Measurements from ENCODE around the gene NPNT.

NPNT gene

DNA sequence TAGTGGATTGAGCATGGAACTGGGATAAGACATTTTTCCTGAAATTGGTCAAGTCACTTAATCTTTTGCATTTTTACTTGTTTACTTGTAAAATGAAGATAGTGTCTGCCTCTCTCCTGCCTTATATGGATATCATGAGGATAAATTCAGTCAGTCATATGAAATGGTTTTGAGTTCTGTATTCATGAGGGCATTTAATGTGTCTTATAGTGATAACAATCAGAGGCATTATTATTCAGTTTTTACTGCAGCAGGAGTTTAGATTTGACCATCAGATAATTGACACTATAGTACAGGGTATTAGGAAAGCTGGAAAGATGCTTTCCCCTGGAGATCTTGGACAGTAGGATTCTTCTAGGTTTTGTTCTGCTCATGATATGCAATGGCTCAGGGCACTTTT, 26.0 kb downstream of the NPNT start:
- DNase-seq, result no peak

DNA sequence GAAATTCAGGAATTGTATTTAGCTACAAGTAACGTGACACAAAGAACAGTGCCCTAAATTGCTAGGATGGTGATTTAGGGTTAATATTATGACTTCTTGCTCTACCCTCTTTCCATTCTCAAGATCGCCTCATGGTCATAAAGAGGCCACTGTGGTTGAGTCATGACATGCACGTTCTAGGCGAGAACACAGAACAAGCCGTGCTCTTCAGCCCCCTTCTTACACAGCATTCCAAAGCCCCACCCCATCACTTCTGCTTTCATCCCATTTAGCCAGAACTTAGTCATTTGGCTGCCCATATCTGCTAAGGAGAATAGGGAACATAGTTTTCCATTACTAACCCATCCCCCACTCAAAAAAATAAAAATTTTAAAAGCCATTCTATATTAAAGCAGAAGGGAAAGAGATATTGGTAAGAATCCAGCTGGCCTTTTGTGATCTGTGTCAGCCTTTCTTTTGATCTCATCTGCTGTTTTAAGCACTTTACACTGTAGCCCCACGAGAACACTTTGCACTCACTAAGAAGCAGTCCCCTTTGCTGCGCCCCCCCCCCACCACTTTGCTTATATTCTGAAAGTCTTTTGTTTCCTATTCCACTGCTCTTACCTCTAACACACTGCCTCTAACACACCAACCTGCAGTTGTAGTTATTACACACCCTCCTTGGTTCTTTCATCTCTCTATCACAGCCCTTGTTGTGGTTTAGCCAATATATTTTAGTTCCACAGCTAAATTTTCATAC, 28.4 kb downstream of the NPNT start:
- no peak for DNase-seq

DNA sequence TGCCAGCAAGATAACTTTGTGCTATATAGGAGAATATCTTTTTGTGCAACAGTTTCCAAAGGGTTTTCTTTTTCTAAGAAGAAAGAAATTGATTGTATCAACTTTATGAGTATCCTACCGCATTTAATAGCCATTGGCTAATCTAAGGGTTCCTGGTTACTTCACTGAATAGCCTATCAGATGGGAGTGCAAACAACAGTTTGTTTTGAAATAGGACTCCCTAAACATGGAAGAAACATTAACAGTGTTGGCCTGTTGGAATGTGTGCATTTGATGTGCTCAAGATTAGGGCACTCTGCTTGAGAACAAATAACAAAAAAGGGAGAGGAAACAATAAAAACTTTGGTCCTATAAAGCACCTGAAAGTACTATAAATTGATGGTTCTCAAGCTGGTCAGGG, 29.1 kb downstream of the NPNT start:
- no peak for DNase-seq

DNA sequence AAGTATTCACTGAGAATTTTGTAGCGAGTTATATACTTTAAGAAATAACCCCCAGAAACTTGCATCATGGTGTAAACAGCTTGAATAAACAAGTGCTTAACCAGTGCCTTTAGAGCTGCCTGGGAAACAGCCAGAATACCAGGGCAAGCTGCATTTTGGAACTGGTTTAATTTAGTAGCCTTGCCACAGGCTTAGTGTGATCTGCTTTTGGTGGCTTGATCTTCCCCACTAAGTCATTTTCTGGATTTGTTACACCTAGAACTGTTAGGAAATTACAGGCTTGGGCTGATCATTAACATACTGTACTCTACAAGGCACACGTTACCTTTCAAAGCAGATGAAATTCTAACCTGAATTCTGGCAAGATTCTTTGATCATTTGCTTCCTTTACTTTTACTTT, 35.4 kb downstream of the NPNT start:
- no peak for DNase-seq

DNA sequence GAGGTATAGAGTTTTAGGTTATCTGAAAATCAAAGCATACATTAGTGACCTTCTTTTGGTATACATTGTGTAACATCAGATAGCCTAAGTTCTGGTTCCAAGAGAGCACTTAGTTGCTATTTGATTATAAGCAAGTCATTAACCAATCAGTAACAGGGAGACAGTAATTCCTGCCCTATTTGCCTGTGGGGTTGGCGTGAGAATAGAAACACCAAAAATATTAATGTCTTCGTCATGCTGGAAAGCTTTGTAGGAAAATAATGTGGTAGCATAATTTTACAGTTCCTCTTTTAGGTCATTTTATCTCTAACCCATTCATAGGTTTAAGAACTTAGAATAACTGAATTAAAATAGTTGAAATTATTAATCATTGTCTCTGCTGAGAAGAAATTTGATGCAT, 37.8 kb downstream of the NPNT start:
- DNase-seq, result no peak

DNA sequence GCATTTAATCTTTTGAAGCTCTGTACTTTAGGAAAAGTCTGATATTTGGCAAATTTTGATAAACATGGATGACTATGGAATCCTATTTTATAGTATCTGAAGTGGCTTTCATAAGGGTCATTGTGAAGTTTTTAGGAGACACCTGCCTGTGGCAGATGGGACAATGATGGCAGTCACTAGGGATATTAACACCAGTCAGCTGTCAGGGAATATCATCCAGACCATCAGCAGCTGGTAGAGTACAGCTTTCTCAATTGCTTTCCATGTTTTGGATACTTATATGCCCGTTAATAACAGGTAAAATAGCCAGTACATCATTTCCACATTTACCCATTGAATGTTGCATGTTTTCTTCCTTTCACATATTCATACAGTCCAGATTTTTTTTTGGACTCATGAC, 39.1 kb downstream of the NPNT start:
- no peak for DNase-seq

DNA sequence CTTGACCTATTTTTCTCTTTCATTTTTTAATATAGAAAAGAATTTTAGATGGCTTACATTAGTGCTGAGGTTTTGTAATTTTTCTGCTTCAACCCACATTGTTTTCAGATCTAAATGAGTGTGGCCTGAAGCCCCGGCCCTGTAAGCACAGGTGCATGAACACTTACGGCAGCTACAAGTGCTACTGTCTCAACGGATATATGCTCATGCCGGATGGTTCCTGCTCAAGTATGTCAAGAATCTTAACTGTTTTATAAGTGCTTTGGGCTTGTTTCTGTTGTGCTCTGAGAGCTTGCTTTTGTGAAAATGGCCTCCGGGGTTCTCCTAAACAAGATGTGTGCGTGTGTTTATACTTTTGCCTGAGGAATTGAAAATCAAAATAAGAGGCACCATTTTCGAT, 41.6 kb downstream of the NPNT start:
- DNase-seq, result no peak

DNA sequence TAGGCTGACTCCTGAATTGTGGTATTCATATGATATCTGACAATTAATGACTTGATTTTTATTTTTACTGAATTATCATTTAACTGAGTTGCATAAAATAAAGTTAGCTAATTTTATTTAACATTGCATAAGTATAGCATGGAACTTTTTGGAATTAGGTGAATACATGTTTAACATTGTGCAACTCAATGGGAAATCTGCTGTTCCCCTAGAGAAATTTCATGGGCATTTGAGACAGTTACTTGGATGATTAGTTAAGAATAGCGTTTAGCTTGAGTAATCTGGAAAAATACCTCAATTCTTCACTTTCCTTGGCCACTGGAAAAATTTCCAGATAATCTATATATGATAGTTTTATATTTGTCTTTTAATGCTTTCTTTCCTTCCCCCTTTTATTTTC, 42.5 kb downstream of the NPNT start:
- no peak for DNase-seq

DNA sequence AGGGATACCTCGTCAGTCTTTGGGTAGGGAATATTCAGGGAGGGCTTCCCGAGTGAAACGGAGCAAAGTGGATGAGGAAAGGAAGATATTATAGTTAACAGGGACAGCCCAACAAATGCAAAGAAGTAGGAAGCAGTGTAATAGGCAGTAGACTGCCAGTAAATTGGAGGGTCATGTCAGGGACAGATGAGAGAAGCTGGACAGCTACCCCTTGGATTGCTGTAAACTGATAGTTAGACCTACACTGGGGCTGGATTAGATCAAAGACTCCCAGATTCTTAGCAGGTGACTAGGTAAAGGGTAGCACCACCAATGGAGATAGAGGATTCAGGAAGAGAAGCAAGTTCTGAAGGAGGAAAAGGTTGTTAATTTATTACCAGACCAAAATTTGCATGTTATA, 48.0 kb downstream of the NPNT start:
- DNase-seq, result no peak

DNA sequence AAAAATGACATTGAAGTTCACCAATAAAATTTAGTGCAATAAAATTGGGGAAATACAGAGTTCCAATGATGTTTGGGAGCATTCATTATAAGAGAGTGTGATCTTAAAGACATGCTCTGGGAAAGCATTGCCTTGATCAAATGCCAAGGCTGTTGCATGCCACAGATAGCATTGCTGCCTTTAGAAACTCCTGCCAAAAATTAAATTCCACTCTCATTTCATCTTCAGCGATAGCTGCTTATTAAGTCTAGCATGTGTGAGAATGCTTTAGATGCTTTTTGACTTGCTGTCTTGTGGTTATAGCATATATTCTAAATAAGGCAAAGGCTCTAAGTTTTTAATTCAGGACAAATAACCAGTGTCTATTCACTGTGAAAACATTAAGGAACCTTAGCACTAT, 49.3 kb downstream of the NPNT start:
- DNase-seq, result no peak

DNA sequence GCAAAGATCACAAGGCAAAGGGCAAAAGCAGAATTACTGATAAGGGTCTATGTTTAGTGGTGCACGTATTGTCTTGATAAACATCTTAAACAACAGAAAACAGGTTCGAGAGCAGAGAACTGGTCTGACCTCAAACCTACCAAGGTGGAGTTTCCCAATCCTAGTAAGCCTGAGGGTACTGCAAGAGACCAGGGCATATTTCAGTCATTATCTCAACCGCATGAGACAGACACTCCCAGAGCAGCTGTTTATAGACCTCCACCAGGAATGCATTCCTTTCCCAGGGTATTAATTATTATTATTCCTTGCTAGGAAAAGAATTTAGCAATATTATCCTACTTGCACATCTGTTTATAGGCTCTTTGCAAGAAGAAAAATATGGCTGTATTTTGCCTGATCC, 51.5 kb downstream of the NPNT start:
- peak; percentile 3 for DNase-seq

DNA sequence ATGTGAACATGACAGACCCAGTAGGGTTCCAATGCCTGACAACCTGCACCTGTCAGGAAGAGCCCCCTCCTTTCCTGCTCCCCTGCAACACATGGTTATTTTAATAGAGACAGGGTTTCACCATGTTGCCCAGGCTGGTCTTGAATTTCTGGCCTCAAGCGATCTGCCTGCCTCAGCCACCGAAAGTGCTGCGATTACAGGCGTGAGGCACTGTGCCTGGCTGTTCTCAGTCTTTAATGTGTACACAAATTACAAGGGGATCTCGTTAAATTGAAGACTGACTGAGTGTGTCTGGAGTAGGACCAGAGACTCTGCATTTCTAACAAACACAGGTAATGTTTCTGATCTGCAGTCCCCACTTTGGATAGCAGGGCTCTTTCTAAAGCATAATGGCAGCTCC, 55.4 kb downstream of the NPNT start:
- no peak for DNase-seq

DNA sequence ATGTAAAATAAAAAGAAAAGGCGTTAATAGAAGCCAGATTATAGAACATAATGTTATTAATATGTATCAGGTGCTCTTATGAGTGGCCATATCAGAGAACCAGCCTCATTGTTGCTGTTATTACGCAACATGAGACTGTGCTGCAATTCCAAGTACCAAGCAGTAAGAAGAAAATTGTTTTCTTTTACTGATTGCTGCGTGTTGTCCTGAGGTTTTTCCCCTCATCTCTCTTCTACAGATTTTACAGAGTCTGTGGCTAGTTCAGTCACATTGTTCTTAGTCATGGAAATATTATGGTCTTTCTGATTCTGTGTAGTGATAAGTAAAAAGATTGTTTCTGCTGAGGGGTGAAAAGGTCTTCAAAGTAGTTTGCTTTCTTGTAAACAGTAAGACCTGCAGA, 55.9 kb downstream of the NPNT start:
- DNase-seq, result no peak

DNA sequence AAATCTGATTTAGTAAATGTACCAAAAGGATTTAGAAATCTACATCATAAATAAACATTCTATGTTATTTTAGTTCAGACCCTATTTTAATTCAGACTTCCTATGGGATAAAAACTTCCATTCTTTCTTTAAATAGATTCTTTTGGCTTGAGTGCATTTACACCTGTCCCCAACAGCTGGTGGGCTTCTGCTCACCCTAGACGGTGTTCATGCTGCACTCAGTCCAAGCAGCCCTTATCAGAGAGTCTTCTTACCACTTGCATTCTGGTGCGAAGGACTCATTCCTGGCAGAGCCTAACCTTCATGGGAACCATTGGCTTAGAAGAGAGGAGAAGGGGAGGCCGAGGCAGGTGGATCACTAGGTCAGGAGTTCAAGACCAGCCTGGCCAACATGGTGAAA, 57.3 kb downstream of the NPNT start:
- no peak for DNase-seq

DNA sequence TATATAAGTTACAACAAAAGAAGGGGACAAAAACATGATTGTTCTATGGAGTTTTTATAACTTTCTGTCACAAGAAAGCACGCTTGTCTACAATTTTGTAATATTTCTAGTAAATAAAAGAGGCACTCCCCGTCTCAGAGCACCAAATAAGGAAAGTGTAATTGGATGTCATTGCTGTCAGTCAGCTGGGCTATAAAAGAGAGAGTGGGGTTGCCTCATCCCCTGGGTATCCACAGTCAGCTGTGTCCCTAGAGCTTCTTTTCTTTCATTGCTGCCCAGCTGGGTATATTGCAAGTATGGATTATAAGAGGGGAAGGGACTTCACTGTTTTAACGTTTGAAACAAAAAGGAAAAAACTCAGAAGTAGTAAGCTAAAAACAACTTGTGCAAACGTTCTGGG, 61.3 kb downstream of the NPNT start:
- peak; percentile 1 for DNase-seq

DNA sequence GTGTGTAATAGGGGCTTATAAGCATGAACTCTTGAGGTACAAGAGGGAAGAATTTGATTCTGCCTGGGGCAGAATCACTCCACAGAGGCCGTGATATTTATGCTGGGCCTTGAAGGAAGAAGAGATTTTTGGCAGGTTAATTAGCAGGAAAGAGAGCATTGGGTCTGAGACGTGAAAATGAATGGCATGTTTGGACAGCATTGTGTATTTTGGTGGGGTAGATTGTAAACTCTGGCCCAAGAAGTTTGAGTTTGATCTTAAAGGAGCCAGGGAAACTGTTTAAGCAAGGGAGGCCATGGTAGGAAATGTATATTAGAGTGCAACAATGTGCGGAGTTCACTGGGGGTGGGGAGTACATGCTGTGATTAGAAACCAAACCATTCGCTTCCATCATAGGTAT, 62.4 kb downstream of the NPNT start:
- no peak for DNase-seq

DNA sequence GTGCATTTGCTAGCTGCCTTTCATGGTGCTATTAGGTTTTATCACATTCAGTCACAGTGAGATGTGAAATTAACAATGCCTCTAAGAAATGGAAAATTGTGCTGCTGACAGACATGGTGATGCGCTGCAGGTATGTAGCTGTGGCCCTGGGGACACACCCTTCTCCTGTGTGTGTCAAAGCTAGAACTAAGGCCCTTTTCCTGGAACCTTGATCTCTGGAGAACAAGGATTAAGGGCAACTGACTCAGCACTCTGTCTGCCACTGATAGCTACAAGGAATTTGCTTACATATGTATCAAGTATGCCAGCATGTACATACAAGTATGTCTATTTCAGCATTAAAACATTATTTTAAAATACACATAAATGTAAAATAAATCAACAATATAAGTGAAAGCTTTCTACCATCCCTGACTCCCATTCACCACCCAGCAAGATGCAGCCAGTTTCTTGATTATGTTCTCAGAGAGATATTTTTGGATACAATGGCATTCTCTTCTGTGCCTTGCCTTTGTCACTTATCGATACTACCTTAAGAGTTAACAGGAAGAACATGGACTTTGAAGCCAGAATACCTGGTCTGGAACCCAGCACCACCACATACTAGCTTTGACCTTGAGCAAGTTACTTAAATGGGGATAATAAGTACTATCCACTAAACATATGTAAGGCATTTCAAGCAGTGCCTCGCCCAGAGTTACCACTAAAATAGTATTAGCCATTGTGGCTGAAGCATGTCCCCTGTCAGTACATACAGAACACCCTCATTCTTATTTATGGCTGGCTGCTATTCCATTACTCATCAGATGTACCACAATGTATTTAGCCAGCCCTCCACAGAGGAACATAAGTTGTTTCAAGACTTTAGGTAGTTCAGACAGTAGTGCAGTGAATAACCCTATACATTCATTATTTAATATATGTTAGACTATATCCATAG, 68.5 kb downstream of the NPNT start:
- no peak for DNase-seq

DNA sequence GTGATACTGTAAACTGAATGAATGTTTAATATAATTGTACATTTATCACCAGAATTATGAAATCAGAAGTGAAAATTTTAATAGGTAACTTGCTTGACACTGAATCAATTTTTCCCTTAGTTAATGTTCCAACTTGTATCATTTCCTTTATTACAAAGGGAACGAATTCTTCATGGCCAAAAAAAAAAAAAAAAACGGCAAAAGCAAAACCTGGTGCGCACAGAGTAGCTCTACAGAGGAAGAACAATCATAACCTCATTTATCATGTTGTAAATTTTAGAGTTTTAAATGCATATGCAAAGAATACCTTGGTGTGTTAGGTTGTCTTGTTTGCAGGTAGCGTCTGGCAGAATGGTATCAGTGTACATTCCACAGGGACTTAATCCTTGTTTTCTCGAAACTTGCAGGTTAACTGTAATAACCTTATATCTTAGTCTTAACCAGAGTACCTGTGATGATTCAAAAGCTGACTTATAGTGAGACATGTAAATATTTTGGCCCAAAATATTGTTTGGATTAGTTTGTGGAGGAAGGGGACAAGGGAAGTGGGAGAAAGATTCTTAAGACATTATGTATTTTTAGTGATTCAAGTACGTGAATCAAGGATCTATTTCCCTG, 70.0 kb downstream of the NPNT start:
- no peak for DNase-seq

DNA sequence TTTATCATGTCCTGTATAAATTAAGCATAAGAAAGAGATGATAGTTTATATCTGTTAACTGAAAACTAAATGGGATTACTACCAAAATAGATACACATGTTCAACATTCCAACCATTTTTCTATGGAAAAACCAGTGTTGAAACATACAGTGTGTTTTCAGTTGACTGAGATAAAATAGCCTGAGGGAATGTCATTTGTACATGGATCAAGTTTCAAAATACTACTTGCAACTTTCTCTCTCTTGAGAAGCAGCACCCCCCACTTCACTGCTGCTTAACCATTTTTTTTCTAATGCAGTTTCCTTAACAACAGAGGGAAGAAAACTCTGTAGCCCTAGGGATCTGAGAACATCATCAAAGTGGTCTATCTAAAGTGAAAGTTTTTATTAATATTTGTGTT, 70.8 kb downstream of the NPNT start:
- no peak for DNase-seq

DNA sequence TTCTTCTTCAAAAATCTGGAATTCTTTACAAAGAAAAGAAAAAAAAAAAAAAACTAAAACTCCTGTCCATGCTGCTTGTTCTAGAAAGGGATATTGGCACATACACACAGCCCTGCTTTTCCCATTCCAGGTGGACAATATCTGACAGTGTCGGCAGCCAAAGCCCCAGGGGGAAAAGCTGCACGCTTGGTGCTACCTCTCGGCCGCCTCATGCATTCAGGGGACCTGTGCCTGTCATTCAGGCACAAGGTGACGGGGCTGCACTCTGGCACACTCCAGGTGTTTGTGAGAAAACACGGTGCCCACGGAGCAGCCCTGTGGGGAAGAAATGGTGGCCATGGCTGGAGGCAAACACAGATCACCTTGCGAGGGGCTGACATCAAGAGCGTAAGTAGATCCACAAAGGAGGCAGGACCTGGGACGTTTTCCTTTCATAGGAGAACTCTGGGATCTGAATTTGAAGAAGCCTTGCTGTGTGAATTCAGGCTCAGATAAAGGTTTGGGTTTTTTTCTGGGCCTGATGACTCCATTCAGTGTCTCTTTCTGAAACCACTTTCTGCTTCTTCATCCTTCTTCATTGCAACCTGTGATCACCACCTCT, 71.9 kb downstream of the NPNT start:
- no peak for DNase-seq

DNA sequence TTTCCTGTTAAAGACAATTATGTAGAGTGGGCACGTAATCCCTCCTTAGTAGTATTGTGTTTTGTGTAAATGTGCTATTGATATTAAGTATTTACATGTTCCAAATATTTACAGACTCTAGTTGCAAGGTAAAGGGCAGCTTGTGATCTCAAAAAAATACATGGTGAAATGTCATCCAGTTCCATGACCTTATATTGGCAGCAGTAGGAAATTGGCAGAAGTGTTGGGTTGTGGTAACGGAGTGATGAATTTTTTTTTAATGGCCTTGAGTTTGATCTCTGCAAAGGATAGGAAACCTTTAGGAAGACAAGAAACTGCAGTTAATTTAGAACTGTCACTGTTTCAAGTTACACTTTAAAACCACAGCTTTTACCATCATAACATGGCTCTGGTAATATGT, 74.3 kb downstream of the NPNT start:
- DNase-seq, result no peak

DNA sequence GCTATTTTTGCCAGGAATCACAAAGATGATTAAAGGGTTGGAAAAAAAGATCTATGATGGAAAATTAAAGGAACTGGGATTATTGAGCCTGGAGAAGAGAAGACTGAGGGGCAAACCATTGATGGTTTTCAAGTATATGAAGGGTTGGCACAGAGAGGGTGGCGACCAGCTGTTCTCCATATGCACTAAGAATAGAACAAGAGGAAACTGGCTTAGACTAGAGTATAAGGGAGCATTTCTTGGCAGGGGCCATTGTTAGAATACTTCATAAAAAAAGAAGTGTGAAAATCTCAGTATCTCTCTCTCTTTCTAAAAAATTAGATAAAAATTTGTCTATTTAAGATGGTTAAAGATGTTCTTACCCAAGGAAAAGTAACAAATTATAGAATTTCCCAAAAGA, 75.1 kb downstream of the NPNT start:
- no peak for DNase-seq

DNA sequence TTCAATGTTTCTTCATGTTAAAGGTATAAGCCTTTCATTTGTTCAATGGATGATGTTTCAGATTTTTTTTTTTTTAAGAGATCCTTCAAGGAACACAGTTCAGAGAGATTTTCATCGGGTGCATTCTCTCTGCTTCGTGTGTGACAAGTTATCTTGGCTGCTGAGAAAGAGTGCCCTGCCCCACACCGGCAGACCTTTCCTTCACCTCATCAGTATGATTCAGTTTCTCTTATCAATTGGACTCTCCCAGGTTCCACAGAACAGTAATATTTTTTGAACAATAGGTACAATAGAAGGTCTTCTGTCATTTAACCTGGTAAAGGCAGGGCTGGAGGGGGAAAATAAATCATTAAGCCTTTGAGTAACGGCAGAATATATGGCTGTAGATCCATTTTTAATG, 75.8 kb downstream of the NPNT start:
- no peak for DNase-seq
